ENCODE data around the gene HSPA1A. TPM values are rescaled to one million over a fixed set of nuclear protein-coding genes. Genes with fewer than 3 reads are reported as not detected.
A peak's percentile ranks its signal among the peaks of the same experiment; 100 is the strongest.
"Not testable (repeated sequence)": the region's sequence is repeated elsewhere in the genome, so short reads cannot be mapped to it uniquely, and the experiment has no call there.

Gene HSPA1A
- total and polyA plus RNA-seq, 4 donors = 28.8 to 120 (median 77.6) TPM

GRCh38 chr6:31817133-31817928, 2.0 kb downstream of the HSPA1A start:
- H3K27me3 ChIP-seq (ENCODE audit: control insufficient read depth in 4 of 4, insufficient read depth in 4 of 4, low read length in 3 of 4); H3K36me3 ChIP-seq (ENCODE audit: control insufficient read depth in 4 of 4, insufficient read depth in 3 of 4, low read depth in 1 of 4, low read length in 3 of 4); DNase-seq (ENCODE audit: low spot score); H3K9me3 ChIP-seq (ENCODE audit: control insufficient read depth in 4 of 4, low read length in 3 of 4): not testable (repeated sequence)
- Histone ChIP-seq H3K9ac (ENCODE audit: low read depth in 1 of 2, low read length in 2 of 2) (peak overlapping the region; percentile 34 to 89), H3K4me1 (ENCODE audit: control insufficient read depth in 4 of 4, insufficient read depth in 4 of 4, low read length in 3 of 4) (peaks cover 13 to 29% (median 14%) of the 10 kb centered on the region in 4 donors), H3K27ac (ENCODE audit: low read depth in 1 of 2, low read length in 2 of 2) (peak overlapping the region; percentile 76 to 86), H3K4me3 (ENCODE audit: low read depth in 1 of 3, low read length in 3 of 3) (peak overlapping the region; percentile 27 to 69 (median 59))
- 15% methylated on average over 15 of the region's 37 CpGs for WGBS
- TF ChIP-seq JUND (IDR thresholded peaks at IDR 0.05) = peak in 1 of 2 donors; percentile 8
- TF ChIP-seq YY1 (IDR thresholded peaks at IDR 0.05) = peak; percentile 49
- peak; percentile 29 to 59 for TF ChIP-seq RAD21 (IDR thresholded peaks at IDR 0.05)
- TF ChIP-seq REST (IDR thresholded peaks at IDR 0.05) = peak; percentile 27

GRCh38 chr6:31817929-31818511, 2.7 kb downstream of the HSPA1A start:
- TF ChIP-seq RXRA (IDR thresholded peaks at IDR 0.05) = peak in 1 of 2 donors; percentile 36
- peak in 1 of 2 donors; percentile 4 for TF ChIP-seq JUND (IDR thresholded peaks at IDR 0.05)
- Histone ChIP-seq H3K9ac (ENCODE audit: low read depth in 1 of 2, low read length in 2 of 2) (peak overlapping the region; percentile 34 to 89), H3K27ac (ENCODE audit: low read depth in 1 of 2, low read length in 2 of 2) (peak overlapping the region; percentile 76 to 86), H3K4me3 (ENCODE audit: low read depth in 1 of 3, low read length in 3 of 3) (peak overlapping the region; percentile 27 to 69 (median 59)), H3K4me1 (ENCODE audit: control insufficient read depth in 4 of 4, insufficient read depth in 4 of 4, low read length in 3 of 4) (peaks cover 13 to 29% (median 16%) of the 10 kb centered on the region in 4 donors)
- H3K27me3 ChIP-seq (ENCODE audit: control insufficient read depth in 4 of 4, insufficient read depth in 4 of 4, low read length in 3 of 4); H3K9me3 ChIP-seq (ENCODE audit: control insufficient read depth in 4 of 4, low read length in 3 of 4); DNase-seq (ENCODE audit: low spot score); H3K36me3 ChIP-seq (ENCODE audit: control insufficient read depth in 4 of 4, insufficient read depth in 3 of 4, low read depth in 1 of 4, low read length in 3 of 4): not testable (repeated sequence)
- WGBS = 21% methylated on average over 8 of the region's 8 CpGs

- Histone ChIP-seq H3K27me3 (ENCODE audit: control insufficient read depth in 4 of 4, insufficient read depth in 4 of 4, low read length in 3 of 4) (no peaks in the 10 kb centered on the region), H3K27ac (ENCODE audit: low read depth in 1 of 2, low read length in 2 of 2) (peak overlapping the region; percentile 54 to 55), H3K9me3 (ENCODE audit: control insufficient read depth in 4 of 4, low read length in 3 of 4) (no peaks in the 10 kb centered on the region), H3K4me3 (ENCODE audit: low read depth in 1 of 3, low read length in 3 of 3) (no peak overlapping the region), H3K4me1 (ENCODE audit: control insufficient read depth in 4 of 4, insufficient read depth in 4 of 4, low read length in 3 of 4) (peaks cover 9 to 23% (median 15%) of the 10 kb centered on the region in 4 donors), H3K36me3 (ENCODE audit: control insufficient read depth in 4 of 4, insufficient read depth in 3 of 4, low read depth in 1 of 4, low read length in 3 of 4) (no peaks in the 10 kb centered on the region), H3K9ac (ENCODE audit: low read depth in 1 of 2, low read length in 2 of 2) (no peak overlapping the region)
- TF ChIP-seq JUND (IDR thresholded peaks at IDR 0.05) (peak in 1 of 2 donors; percentile 2), NR2F2 (IDR thresholded peaks at IDR 0.05) (peak; percentile 3), CTCF (IDR thresholded peaks at IDR 0.05; ENCODE audit: low read depth, low read length, missing input control) (no peak), ZBTB33 (IDR thresholded peaks at IDR 0.05) (peak; percentile 9)
- no peak for DNase-seq (ENCODE audit: low spot score)
Observed at GRCh38 chr6:31819871-31820299, 4.5 kb downstream of the HSPA1A start.

- H3K36me3 ChIP-seq (ENCODE audit: control insufficient read depth in 4 of 4, insufficient read depth in 3 of 4, low read depth in 1 of 4, low read length in 3 of 4); H3K9me3 ChIP-seq (ENCODE audit: control insufficient read depth in 4 of 4, low read length in 3 of 4); H3K9ac ChIP-seq (ENCODE audit: low read depth in 1 of 2, low read length in 2 of 2); DNase-seq (ENCODE audit: low spot score); H3K4me3 ChIP-seq (ENCODE audit: low read depth in 1 of 3, low read length in 3 of 3); H3K27me3 ChIP-seq (ENCODE audit: control insufficient read depth in 4 of 4, insufficient read depth in 4 of 4, low read length in 3 of 4); H3K27ac ChIP-seq (ENCODE audit: low read depth in 1 of 2, low read length in 2 of 2): not testable (repeated sequence)
- H3K4me1 ChIP-seq (ENCODE audit: control insufficient read depth in 4 of 4, insufficient read depth in 4 of 4, low read length in 3 of 4) = peaks cover 9 to 23% (median 15%) of the 10 kb centered on the region in 4 donors
- WGBS = 89% methylated on average over 10 of the region's 10 CpGs
Observed at GRCh38 chr6:31820399-31820798, 5.1 kb downstream of the HSPA1A start.
